Activated naive CD8-positive, alpha-beta T cell treated with anti-CD3 and anti-CD28 coated beads for 36 hours (primary cell): ENCODE data around the gene LMLN. TPM values are rescaled to one million over a fixed set of nuclear protein-coding genes. Genes with fewer than 3 reads are reported as not detected.
"Not testable (repeated sequence)": the region's sequence is repeated elsewhere in the genome, so short reads cannot be mapped to it uniquely, and the experiment has no call there.

Experiments
- DNase-seq: peaks from one replicate; pipeline ENCODE4 v3.0.0; 2021
- H3K27ac Mint-ChIP-seq: one replicate; pipeline ENCODE4 v1.8.0; 2022; ENCODE audit warnings: mild to moderate bottlenecking, moderate library complexity, mixed read lengths
- H3K27me3 Mint-ChIP-seq: one replicate; pipeline ENCODE4 v1.8.0; 2022; ENCODE audit warnings: mild to moderate bottlenecking, mixed read lengths
- H3K36me3 Mint-ChIP-seq: one replicate; pipeline ENCODE4 v1.8.0; 2021; ENCODE audit warnings: mild to moderate bottlenecking, mixed read lengths
- H3K4me1 Mint-ChIP-seq: one replicate; pipeline ENCODE4 v1.8.0; 2021; ENCODE audit warnings: mixed read lengths
- H3K4me3 Mint-ChIP-seq: one replicate; pipeline ENCODE4 v1.8.0; 2022; ENCODE audit warnings: mild to moderate bottlenecking, moderate library complexity, mixed read lengths
- H3K9me3 Mint-ChIP-seq: one replicate; pipeline ENCODE4 v1.8.0; 2022; ENCODE audit warnings: mixed read lengths
- total RNA-seq, 2 experiments: library from RNA; stranded (reverse); gene quantifications; one replicate each; pipeline ENCODE4 v1.2.3, GENCODE V29; 2021

The LMLN gene
- total RNA-seq, 2 experiments from 2014 or later = 8.1 to 10.4 TPM

- H3K27me3 Mint-ChIP-seq = peaks cover 7% of the 10 kb centered on the region
These were observed 110.9 kb downstream of the LMLN start for GRCh38 chr3:198070871-198071270.

DNA sequence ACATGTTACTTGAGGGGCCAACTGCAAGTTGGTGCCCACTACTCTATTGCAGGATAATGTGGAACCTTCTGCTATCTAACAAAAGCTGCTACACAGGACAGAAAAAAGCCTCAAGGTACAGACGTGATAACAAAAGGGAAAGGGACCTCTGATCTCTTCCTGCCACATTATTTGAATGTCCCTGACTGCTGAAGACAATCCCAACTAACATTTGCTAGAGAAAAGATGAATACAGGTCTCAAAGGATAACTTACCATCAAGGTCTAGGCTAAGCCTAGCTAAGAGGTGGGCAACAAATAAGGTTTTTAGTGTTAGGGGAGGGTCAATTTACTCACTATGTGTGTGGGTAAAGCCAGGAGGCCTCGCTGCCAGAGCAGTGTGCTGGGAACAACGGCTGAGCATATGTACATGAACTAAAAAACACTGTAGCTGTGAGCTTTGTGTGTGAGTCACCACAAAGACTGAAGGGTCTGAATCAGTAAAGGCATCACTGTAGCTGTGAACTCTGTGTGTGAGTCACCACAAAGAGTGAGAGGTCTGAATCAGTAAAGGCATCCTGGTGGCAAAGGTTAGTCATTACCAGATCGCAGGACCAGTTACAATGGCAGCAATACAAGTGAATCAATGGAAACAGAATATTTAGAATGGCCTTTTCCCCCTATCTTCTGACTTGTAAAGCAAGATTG lies 111.7 kb downstream of the LMLN start:
- DNase-seq = peak; percentile 58
- Mint-ChIP-seq H3K4me3 (peak overlapping the region; percentile 29), H3K27me3 (peaks cover 15% of the 10 kb centered on the region), H3K36me3 (peaks cover 22% of the 10 kb centered on the region), H3K9me3 (no peaks in the 10 kb centered on the region), H3K4me1 (peaks cover 26% of the 10 kb centered on the region), H3K27ac (peak overlapping the region; percentile 92)

More at GRCh38 chr3:198070871-198071270, 110.9 kb downstream of the LMLN start:
- DNase-seq = no peak
- Mint-ChIP-seq H3K27ac (no peak overlapping the region), H3K4me1 (peaks cover 23% of the 10 kb centered on the region), H3K4me3 (no peak overlapping the region), H3K9me3 (no peaks in the 10 kb centered on the region), H3K36me3 (peaks cover 15% of the 10 kb centered on the region)

- Mint-ChIP-seq H3K4me1 (peaks cover 21% of the 10 kb centered on the region), H3K27me3 (peaks cover 24% of the 10 kb centered on the region), H3K27ac (no peak overlapping the region), H3K36me3 (peaks cover 22% of the 10 kb centered on the region), H3K9me3 (no peaks in the 10 kb centered on the region), H3K4me3 (no peak overlapping the region)
- no peak for DNase-seq
These were observed 116.8 kb downstream of the LMLN start for GRCh38 chr3:198076722-198077308.

GRCh38 chr3:198079771-198080520 lies 119.9 kb downstream of the LMLN start:
- DNase-seq = peak; percentile 52
- peaks cover 20% of the 10 kb centered on the region for H3K36me3 Mint-ChIP-seq
- peaks cover 47% of the 10 kb centered on the region for H3K27me3 Mint-ChIP-seq
- peaks cover 5% of the 10 kb centered on the region for H3K9me3 Mint-ChIP-seq
- H3K4me3 Mint-ChIP-seq = peak overlapping the region; percentile 88
- H3K27ac Mint-ChIP-seq = peak overlapping the region; percentile 90
- H3K4me1 Mint-ChIP-seq = peaks cover 11% of the 10 kb centered on the region

DNA sequence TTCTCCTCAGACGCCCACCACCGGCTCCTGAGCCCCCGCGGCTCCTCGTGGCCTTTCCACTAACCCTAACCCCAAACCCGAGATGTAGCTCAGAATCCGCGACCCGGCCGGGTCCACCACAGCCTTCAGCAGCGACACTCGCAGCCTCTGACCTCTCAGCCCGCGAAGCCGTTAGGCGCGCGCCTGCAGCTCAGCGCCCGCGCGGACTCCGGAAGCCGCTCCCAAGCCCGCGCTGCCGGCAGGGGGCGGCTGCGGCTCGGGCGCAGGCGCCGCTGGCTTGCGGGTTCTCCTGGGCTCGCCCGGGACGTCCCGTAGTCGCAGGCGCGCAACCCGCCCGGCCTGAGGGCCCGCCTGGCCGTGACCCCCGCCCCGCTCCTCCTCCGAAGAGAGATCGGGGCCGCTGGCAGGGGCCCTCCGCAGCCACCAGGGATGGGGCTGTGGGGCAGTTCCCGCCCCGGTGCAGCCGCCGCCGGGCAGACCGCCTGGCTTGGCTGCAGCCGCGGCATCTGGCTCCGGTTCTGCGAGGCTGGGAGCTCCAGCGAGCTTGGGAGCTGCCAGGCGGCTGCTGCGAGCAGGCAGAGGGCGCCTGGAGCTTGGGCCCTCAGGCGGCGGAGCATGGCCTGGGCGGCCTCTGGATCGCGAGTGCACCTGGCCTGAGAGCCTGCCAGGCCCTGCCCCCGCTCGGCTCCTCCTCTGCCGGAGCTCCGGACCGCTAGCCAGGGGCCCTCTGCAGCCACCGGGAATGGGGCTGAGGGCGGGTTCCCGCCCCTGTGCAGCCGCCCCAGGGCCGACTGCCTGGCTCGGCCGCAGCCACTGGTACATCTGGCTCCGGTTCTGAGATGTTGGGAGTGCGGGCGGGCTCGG lies 120.7 kb downstream of the LMLN start:
- H3K27me3 Mint-ChIP-seq = peaks cover 54% of the 10 kb centered on the region
- H3K9me3 Mint-ChIP-seq = peaks cover 5% of the 10 kb centered on the region
- peak overlapping the region; percentile 90 for H3K27ac Mint-ChIP-seq
- peak; percentile 90 for DNase-seq
- H3K36me3 Mint-ChIP-seq = peaks cover 12% of the 10 kb centered on the region
- H3K4me3 Mint-ChIP-seq = peak overlapping the region; percentile 88
- peaks cover 10% of the 10 kb centered on the region for H3K4me1 Mint-ChIP-seq

DNA sequence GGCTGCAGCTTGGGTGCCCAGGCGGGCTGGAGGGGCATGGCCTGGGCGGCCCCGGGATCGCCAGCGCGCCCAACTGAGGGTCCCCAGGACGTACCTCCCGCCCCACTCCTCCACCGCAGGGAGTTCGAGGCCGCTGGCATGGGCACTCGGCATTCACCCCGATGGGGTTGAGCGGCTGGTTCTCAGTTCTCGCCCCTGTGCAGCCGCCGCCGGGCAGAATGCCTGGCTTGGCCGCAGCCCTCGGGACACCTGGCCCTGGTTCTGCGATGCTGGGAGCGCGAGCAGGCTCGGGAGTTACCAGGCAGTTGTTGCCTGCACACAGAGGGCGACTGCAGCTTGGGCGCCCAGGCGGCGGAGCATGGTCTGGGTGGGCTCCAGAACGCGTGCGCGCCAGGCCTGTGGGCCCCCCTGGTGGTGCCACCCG lies 121.4 kb downstream of the LMLN start:
- no peak overlapping the region for H3K27ac Mint-ChIP-seq
- H3K4me1 Mint-ChIP-seq = peaks cover 6% of the 10 kb centered on the region
- H3K9me3 Mint-ChIP-seq = peaks cover 5% of the 10 kb centered on the region
- peak overlapping the region; percentile 18 for H3K4me3 Mint-ChIP-seq
- no peak for DNase-seq
- H3K36me3 Mint-ChIP-seq = peaks cover 7% of the 10 kb centered on the region
- peaks cover 54% of the 10 kb centered on the region for H3K27me3 Mint-ChIP-seq

DNA sequence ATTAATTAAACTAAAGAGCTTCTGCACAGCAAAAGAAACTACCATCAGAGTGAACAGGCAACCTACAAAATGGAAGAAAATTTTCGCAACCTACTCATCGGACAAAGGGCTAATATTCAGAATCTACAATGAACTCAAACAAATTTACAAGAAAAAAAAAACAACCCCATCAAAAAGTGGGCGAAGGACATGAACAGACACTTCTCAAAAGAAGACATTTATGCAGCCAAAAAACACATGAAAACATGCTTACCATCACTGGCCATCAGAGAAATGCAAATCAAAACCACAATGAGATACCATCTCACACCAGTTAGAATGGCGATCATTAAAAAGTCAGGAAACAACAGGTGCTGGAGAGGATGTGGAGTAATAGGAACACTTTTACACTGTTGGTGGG lies 122.2 kb downstream of the LMLN start:
- not testable (repeated sequence) for H3K36me3 Mint-ChIP-seq, H3K27ac Mint-ChIP-seq, H3K4me3 Mint-ChIP-seq, H3K4me1 Mint-ChIP-seq, DNase-seq, H3K9me3 Mint-ChIP-seq
- peaks cover 56% of the 10 kb centered on the region for H3K27me3 Mint-ChIP-seq

DNA sequence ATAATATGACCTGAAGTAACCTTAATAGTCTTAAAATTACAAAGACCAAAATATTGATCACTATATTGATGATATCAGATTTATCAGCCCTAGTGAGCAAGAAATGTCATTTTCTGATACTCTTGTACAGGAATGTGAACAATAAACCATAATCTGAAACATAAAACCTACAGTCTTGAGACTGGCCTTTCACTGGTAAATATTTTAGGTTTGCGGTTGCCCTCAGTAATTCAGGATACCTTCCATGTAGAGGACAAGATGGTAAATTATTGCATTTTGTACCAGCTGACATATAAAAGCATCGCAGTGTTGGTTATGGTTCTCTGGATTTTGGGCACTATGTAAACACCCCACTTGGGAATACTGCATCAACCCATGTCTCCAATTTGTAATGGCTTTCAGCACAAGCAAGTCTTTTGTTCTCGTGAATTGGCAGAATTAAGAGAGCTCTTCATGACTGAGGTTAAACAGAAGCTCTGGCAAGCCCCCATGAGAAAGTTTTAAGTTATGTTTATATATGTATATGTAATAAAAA lies 128.5 kb downstream of the LMLN start:
- no peak overlapping the region for H3K4me3 Mint-ChIP-seq
- H3K4me1 Mint-ChIP-seq = no peaks in the 10 kb centered on the region
- H3K27me3 Mint-ChIP-seq = peaks cover 75% of the 10 kb centered on the region

GRCh38 chr3:198090795-198091332 lies 130.8 kb downstream of the LMLN start:
- H3K36me3 Mint-ChIP-seq = no peaks in the 10 kb centered on the region
- H3K4me1 Mint-ChIP-seq = no peaks in the 10 kb centered on the region
- H3K4me3 Mint-ChIP-seq = no peak overlapping the region
- no peak overlapping the region for H3K27ac Mint-ChIP-seq
- peaks cover 10% of the 10 kb centered on the region for H3K9me3 Mint-ChIP-seq
- peaks cover 62% of the 10 kb centered on the region for H3K27me3 Mint-ChIP-seq
- no peak for DNase-seq

More for the DNA sequence above, 128.5 kb downstream of the LMLN start:
- Mint-ChIP-seq H3K36me3 (no peaks in the 10 kb centered on the region), H3K9me3 (peaks cover 10% of the 10 kb centered on the region), H3K27ac (no peak overlapping the region)
- DNase-seq = no peak

GRCh38 chr3:198092276-198092675 lies 132.3 kb downstream of the LMLN start:
- H3K27me3 Mint-ChIP-seq = peaks cover 51% of the 10 kb centered on the region
- H3K4me3 Mint-ChIP-seq = no peak overlapping the region
- no peak for DNase-seq
- H3K27ac Mint-ChIP-seq = no peak overlapping the region
- H3K36me3 Mint-ChIP-seq = no peaks in the 10 kb centered on the region
- no peaks in the 10 kb centered on the region for H3K4me1 Mint-ChIP-seq
- peaks cover 16% of the 10 kb centered on the region for H3K9me3 Mint-ChIP-seq

- no peak for DNase-seq
- Mint-ChIP-seq H3K36me3 (no peaks in the 10 kb centered on the region), H3K4me1 (no peaks in the 10 kb centered on the region), H3K27ac (no peak overlapping the region), H3K4me3 (no peak overlapping the region), H3K9me3 (peaks cover 16% of the 10 kb centered on the region), H3K27me3 (peaks cover 42% of the 10 kb centered on the region)
These were observed 133.2 kb downstream of the LMLN start for GRCh38 chr3:198093112-198093679.
